Neural cell (in vitro differentiated cells): ENCODE data around the gene CEBPZ. TPM values are rescaled to one million over a fixed set of nuclear protein-coding genes. Genes with fewer than 3 reads are reported as not detected.

ENCODE experiments used
- H2AFZ ChIP-seq: fragments of 200-600, 300-800 bp; sonication (generic), shearing (Covaris generic); 2 replicates; pipeline ENCODE4 v1.6.0; 2014; ENCODE audit warnings: low read depth, mild to moderate bottlenecking, antibody characterized with exemption, low read length, moderate library complexity
- H3F3A ChIP-seq: fragments of 200-600 bp; shearing (Covaris generic); 2 replicates; pipeline ENCODE4 v1.6.1; 2016; ENCODE audit warnings: mild to moderate bottlenecking, moderate library complexity, mixed read lengths, antibody characterized with exemption, low read length; ENCODE audit not compliant: insufficient read depth, poor library complexity, severe bottlenecking
- H3K27ac ChIP-seq: fragments of 200-600, 300-800 bp; sonication (generic), shearing (Covaris generic); 2 replicates; pipeline ENCODE4 v1.5.1; 2014; ENCODE audit warnings: mild to moderate bottlenecking, low read length, moderate library complexity
- H3K27me3 ChIP-seq: fragments of 300-800, 200-600 bp; sonication (generic), shearing (Covaris generic); 2 replicates; pipeline ENCODE4 v1.6.0; 2014; ENCODE audit warnings: mild to moderate bottlenecking, low read depth, low read length, moderate library complexity; ENCODE audit not compliant: insufficient read depth
- H3K36me3 ChIP-seq: fragments of 300-800, 200-600 bp; sonication (generic), shearing (Covaris generic); 2 replicates; pipeline ENCODE4 v1.5.1; 2014; ENCODE audit warnings: mild to moderate bottlenecking, antibody characterized with exemption, low read length, moderate library complexity; ENCODE audit not compliant: insufficient read depth
- H3K4me2 ChIP-seq: fragments of 300-800, 200-600 bp; sonication (generic), shearing (Covaris generic); 2 replicates; pipeline ENCODE4 v1.6.0; 2014; ENCODE audit warnings: mild to moderate bottlenecking, low read length
- H3K4me3 ChIP-seq: fragments of 300-800, 200-600 bp; sonication (generic), shearing (Covaris generic); 2 replicates; pipeline ENCODE4 v1.5.1; 2014; ENCODE audit warnings: mild to moderate bottlenecking, low read length, moderate library complexity
- H3K79me2 ChIP-seq: fragments of 200-600 bp; shearing (Covaris generic); replicated peaks from 2 replicates; pipeline ENCODE4 v1.6.0; 2014; ENCODE audit warnings: mild to moderate bottlenecking, low read length, moderate library complexity; ENCODE audit not compliant: insufficient read depth
- H3K9ac ChIP-seq: fragments of 300-800, 200-600 bp; sonication (generic), shearing (Covaris generic); 2 replicates; pipeline ENCODE4 v1.6.1; 2016; ENCODE audit warnings: mild to moderate bottlenecking, low read length, mixed read lengths
- H3K9me2 ChIP-seq: fragments of 200-600 bp; shearing (Covaris generic); 2 replicates; pipeline ENCODE4 v1.6.1; 2016; ENCODE audit warnings: mild to moderate bottlenecking, low read length, mixed read lengths; ENCODE audit not compliant: insufficient read depth
- H3K9me3 ChIP-seq: fragments of 200-600, 300-800 bp; sonication (generic), shearing (Covaris generic); 2 replicates; pipeline ENCODE4 v1.6.1; 2016; ENCODE audit warnings: mild to moderate bottlenecking, mixed run types, low read length, moderate library complexity, mixed read lengths
- H4K20me1 ChIP-seq: fragments of 200-600 bp; shearing (Covaris generic); 2 replicates; pipeline ENCODE4 v1.6.1; 2016; ENCODE audit warnings: mild to moderate bottlenecking, mixed run types; ENCODE audit not compliant: insufficient read depth
- CTCF ChIP-seq: fragments of 450-650 bp; IDR thresholded peaks from 2 replicates; pipeline ENCODE4 v1.5.1; 2014; ENCODE audit warnings: antibody characterized with exemption, mild to moderate bottlenecking, moderate library complexity; ENCODE audit not compliant: poor library complexity, severe bottlenecking
- EP300 ChIP-seq: fragments of 450-650 bp; conservative IDR thresholded peaks from 2 replicates; pipeline ENCODE4 v1.6.1; 2014; ENCODE audit warnings: antibody characterized with exemption, mild to moderate bottlenecking, moderate library complexity; ENCODE audit not compliant: poor library complexity, severe bottlenecking
- EZH2 ChIP-seq: fragments of 200-600, 300-800 bp; shearing (Covaris generic), sonication (generic); IDR thresholded peaks from 2 replicates; pipeline ENCODE4 v1.6.1; 2014; ENCODE audit warnings: antibody characterized with exemption, low read length, borderline replicate concordance, mild to moderate bottlenecking; ENCODE audit not compliant: insufficient read depth, poor library complexity, severe bottlenecking
- MXI1 ChIP-seq: fragments of 450-650 bp; conservative IDR thresholded peaks from 2 replicates; pipeline ENCODE4 v1.6.1; 2014; ENCODE audit warnings: antibody characterized with exemption, mild to moderate bottlenecking; ENCODE audit not compliant: poor library complexity, severe bottlenecking
- POLR2AphosphoS5 ChIP-seq: IDR thresholded peaks from 2 replicates; pipeline ENCODE4 v1.6.1; 2012
- RAD21 ChIP-seq: fragments of 450-650 bp; conservative IDR thresholded peaks from 2 replicates; pipeline ENCODE4 v1.6.1; 2014; ENCODE audit warnings: antibody characterized with exemption, mild to moderate bottlenecking, moderate library complexity
- REST ChIP-seq: IDR thresholded peaks from 2 replicates; pipeline ENCODE4 v1.6.1; 2012; ENCODE audit warnings: borderline replicate concordance
- SMC3 ChIP-seq: fragments of 450-650 bp; conservative IDR thresholded peaks from 2 replicates; pipeline ENCODE4 v1.6.1; 2014; ENCODE audit warnings: antibody characterized with exemption, mild to moderate bottlenecking, moderate library complexity; ENCODE audit not compliant: poor library complexity
- TAF1 ChIP-seq: IDR thresholded peaks from 2 replicates; pipeline ENCODE4 v1.6.1; 2012; ENCODE audit warnings: low read depth
- polyA plus RNA-seq: library from polyadenylated mRNA; depleted of rRNA; stranded (reverse); fragments of >200 nt; gene quantifications from 2 replicates; pipeline ENCODE4 v1.2.3, GENCODE V29; 2014

CEBPZ gene
- polyA plus RNA-seq, 1 donor from 2014 or later: 39.1 TPM

- H3K9ac ChIP-seq: no peak overlapping the region
- no peak overlapping the region for H3K4me3 ChIP-seq
- H3K36me3 ChIP-seq: no peaks in the 10 kb centered on the region
- H2AFZ ChIP-seq: no peak overlapping the region
- no peaks in the 10 kb centered on the region for H3K9me3 ChIP-seq
- TF ChIP-seq REST (no peak), MXI1 (no peak), CTCF (no peak), POLR2AphosphoS5 (no peak), EP300 (no peak), EZH2 (no peak), SMC3 (no peak), RAD21 (no peak), TAF1 (no peak)
- no peak overlapping the region for H3K4me2 ChIP-seq
- no peaks in the 10 kb centered on the region for H3F3A ChIP-seq
- H4K20me1 ChIP-seq: no peaks in the 10 kb centered on the region
- H3K27me3 ChIP-seq: no peaks in the 10 kb centered on the region
- no peaks in the 10 kb centered on the region for H3K79me2 ChIP-seq
- no peaks in the 10 kb centered on the region for H3K9me2 ChIP-seq
- H3K27ac ChIP-seq: no peak overlapping the region
Measured at GRCh38 chr2:37271376-37272067, 40.1 kb upstream of the CEBPZ start.

- no peak overlapping the region for H3K4me2 ChIP-seq
- no peaks in the 10 kb centered on the region for H3F3A ChIP-seq
- TF ChIP-seq CTCF: no peak
- no peak for TF ChIP-seq MXI1
- no peak for TF ChIP-seq TAF1
- TF ChIP-seq EZH2: no peak
- TF ChIP-seq RAD21: no peak
- TF ChIP-seq EP300: no peak
- no peak for TF ChIP-seq POLR2AphosphoS5
- TF ChIP-seq REST: no peak
- TF ChIP-seq SMC3: no peak
- no peak overlapping the region for H2AFZ ChIP-seq
- no peaks in the 10 kb centered on the region for H3K27me3 ChIP-seq
- no peak overlapping the region for H3K4me3 ChIP-seq
- H3K9me3 ChIP-seq: no peaks in the 10 kb centered on the region
- no peaks in the 10 kb centered on the region for H3K36me3 ChIP-seq
- no peak overlapping the region for H3K27ac ChIP-seq
- no peaks in the 10 kb centered on the region for H3K9me2 ChIP-seq
- H3K9ac ChIP-seq: no peak overlapping the region
- no peaks in the 10 kb centered on the region for H4K20me1 ChIP-seq
- H3K79me2 ChIP-seq: no peaks in the 10 kb centered on the region
Measured at GRCh38 chr2:37268111-37268510, 36.7 kb upstream of the CEBPZ start.
